Measurements from ENCODE around the gene PITPNM3. TPM values are rescaled to one million over a fixed set of nuclear protein-coding genes. Genes with fewer than 3 reads are reported as not detected.
A peak's percentile ranks its signal among the peaks of the same experiment; 100 is the strongest.

Gene PITPNM3
- total RNA-seq, 1 donor from 2014 or later: 2.8 TPM

GRCh38 chr17:6421700-6422604, 134.4 kb downstream of the PITPNM3 start:
- TF ChIP-seq CTCF (IDR thresholded peaks at IDR 0.05; ENCODE audit: unreplicated experiment): peak; percentile 87
- Mint-ChIP-seq H3K36me3 (ENCODE audit: insufficient read depth) (no peaks in the 10 kb centered on the region), H3K4me3 (ENCODE audit: low read depth) (no peak overlapping the region), H3K9me3 (ENCODE audit: low read depth) (no peaks in the 10 kb centered on the region), H3K4me1 (ENCODE audit: low read depth) (peaks cover 5% of the 10 kb centered on the region), H3K27me3 (peaks cover 19% of the 10 kb centered on the region), H3K27ac (no peak overlapping the region)
- peak; percentile 75 for DNase-seq (ENCODE audit: low spot score, unreplicated experiment)

- no peaks in the 10 kb centered on the region for H3K36me3 Mint-ChIP-seq (ENCODE audit: insufficient read depth)
- H3K27me3 Mint-ChIP-seq: peaks cover 21% of the 10 kb centered on the region
- H3K4me1 Mint-ChIP-seq (ENCODE audit: low read depth): peaks cover 5% of the 10 kb centered on the region
- H3K27ac Mint-ChIP-seq: peak overlapping the region; percentile 12
- H3K4me3 Mint-ChIP-seq (ENCODE audit: low read depth): no peak overlapping the region
- TF ChIP-seq CTCF (IDR thresholded peaks at IDR 0.05; ENCODE audit: unreplicated experiment): peak; percentile 55
- no peaks in the 10 kb centered on the region for H3K9me3 Mint-ChIP-seq (ENCODE audit: low read depth)
- peak; percentile 38 for DNase-seq (ENCODE audit: low spot score, unreplicated experiment)
Observed at GRCh38 chr17:6420173-6420641, 136.1 kb downstream of the PITPNM3 start.

- H3K4me3 Mint-ChIP-seq (ENCODE audit: low read depth): no peak overlapping the region
- no peaks in the 10 kb centered on the region for H3K9me3 Mint-ChIP-seq (ENCODE audit: low read depth)
- H3K36me3 Mint-ChIP-seq (ENCODE audit: insufficient read depth): no peaks in the 10 kb centered on the region
- DNase-seq (ENCODE audit: low spot score, unreplicated experiment): no peak
- no peak for TF ChIP-seq CTCF (IDR thresholded peaks at IDR 0.05; ENCODE audit: unreplicated experiment)
- H3K4me1 Mint-ChIP-seq (ENCODE audit: low read depth): peaks cover 5% of the 10 kb centered on the region
- no peak overlapping the region for H3K27ac Mint-ChIP-seq
- peaks cover 18% of the 10 kb centered on the region for H3K27me3 Mint-ChIP-seq
Observed at GRCh38 chr17:6415616-6416015, 140.7 kb downstream of the PITPNM3 start.

GRCh38 chr17:6413065-6413464, 143.3 kb downstream of the PITPNM3 start:
- Mint-ChIP-seq H3K4me3 (ENCODE audit: low read depth) (no peak overlapping the region), H3K27me3 (peaks cover 18% of the 10 kb centered on the region), H3K4me1 (ENCODE audit: low read depth) (no peaks in the 10 kb centered on the region), H3K9me3 (ENCODE audit: low read depth) (no peaks in the 10 kb centered on the region), H3K27ac (no peak overlapping the region), H3K36me3 (ENCODE audit: insufficient read depth) (no peaks in the 10 kb centered on the region)
- no peak for DNase-seq (ENCODE audit: low spot score, unreplicated experiment)
- TF ChIP-seq CTCF (IDR thresholded peaks at IDR 0.05; ENCODE audit: unreplicated experiment): peak; percentile 61

- Mint-ChIP-seq H3K36me3 (ENCODE audit: insufficient read depth) (no peaks in the 10 kb centered on the region), H3K4me1 (ENCODE audit: low read depth) (no peaks in the 10 kb centered on the region), H3K9me3 (ENCODE audit: low read depth) (no peaks in the 10 kb centered on the region), H3K27me3 (peaks cover 3% of the 10 kb centered on the region), H3K4me3 (ENCODE audit: low read depth) (no peak overlapping the region), H3K27ac (no peak overlapping the region)
- no peak for DNase-seq (ENCODE audit: low spot score, unreplicated experiment)
- no peak for TF ChIP-seq CTCF (IDR thresholded peaks at IDR 0.05; ENCODE audit: unreplicated experiment)
Observed at GRCh38 chr17:6408735-6409134, 147.6 kb downstream of the PITPNM3 start.
